GM19395 (cell line): Measurements from ENCODE around the gene EPHB2.
"Not testable (repeated sequence)": the region's sequence is repeated elsewhere in the genome, so short reads cannot be mapped to it uniquely, and the experiment has no call there.

ENCODE experiments used
- ATAC-seq: cut with Tn5 transposase; IDR thresholded peaks from one replicate; pipeline ENCODE4 v1.9.1; 2021; ENCODE audit warnings: mild to moderate bottlenecking, moderate library complexity; ENCODE audit not compliant: unreplicated experiment

EPHB2 gene

DNA sequence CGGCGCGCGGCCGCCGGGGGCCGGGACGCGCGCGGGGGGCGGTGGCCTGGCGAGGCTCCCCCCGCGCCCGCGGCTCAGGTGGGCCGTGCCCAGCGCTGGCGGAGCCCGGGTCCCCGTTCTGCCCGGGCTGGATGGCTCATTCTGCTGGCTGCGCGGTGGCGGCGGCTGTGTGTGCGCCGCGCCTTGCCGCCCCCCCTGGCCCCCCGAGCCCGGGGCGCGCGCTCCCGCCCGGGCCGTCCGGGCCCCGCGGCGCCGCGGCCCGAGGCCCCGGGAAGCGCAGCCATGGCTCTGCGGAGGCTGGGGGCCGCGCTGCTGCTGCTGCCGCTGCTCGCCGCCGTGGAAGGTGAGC lies at the start of gene EPHB2:
EPHB2 (plus strand) TSS at position 139 of the 349 bp plus-strand sequence; CDS start at position 283, 144 bp downstream.
- ATAC-seq: no peak

DNA sequence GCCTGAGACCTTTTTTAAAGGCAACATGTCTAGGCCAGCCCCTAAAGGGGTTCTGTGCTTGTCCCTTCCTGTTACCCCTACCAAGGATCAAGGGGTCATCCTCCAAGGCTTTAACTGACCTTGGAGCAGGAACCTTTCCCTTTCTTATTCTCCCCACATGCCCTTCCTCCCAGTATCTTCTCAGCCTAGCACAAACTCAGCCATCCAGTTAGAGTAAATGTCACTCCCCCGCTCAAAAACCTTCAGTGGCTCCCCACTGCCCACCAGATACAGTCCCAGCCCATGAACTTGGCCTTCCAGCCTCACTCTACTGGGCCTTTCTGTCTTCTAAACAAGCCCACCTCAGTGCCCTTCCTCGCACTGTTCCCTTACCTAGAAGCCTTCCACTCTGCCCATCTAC lies 48.8 kb upstream of the EPHB2 start:
- ATAC-seq: no peak

DNA sequence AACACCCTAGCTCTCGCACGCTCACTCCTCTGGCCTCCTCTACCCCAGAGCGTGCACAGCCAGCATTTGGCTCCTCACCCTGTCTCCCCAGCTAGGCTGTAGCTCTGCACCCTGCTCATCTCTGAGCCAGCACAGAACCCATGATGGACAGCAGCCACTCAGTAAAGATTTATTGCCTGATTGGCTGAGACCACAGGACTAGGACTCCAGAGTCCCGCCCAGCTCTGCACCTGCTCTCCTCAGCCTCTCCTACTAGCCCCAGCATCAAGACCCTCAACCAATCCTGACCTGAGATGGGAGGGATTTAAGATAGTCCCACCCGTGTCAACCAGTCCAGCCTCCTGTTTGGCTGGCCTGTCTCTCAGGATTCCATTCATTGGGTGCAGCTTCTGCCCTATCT lies 48.3 kb upstream of the EPHB2 start:
- no peak for ATAC-seq

DNA sequence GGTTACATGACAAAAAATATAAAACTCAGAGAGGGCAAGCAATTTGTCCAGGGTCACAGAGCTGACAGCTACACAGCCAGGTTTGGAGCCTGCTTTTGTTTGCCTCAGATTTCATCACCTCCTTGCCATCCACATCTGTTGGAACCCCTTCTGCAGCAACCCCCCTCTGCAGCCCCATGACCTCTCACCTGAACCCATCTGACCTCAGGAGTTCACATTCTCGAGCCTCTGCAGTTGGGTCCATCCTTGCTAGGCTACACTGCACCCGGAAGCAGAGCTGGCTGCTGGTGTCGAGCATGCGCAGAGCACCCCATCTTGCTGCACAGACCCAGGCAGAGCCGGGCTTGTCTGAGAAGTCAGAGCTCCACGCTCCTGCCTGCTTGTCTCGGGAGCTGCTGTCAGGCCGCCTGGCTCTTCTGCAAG lies 47.6 kb upstream of the EPHB2 start:
- no peak for ATAC-seq

DNA sequence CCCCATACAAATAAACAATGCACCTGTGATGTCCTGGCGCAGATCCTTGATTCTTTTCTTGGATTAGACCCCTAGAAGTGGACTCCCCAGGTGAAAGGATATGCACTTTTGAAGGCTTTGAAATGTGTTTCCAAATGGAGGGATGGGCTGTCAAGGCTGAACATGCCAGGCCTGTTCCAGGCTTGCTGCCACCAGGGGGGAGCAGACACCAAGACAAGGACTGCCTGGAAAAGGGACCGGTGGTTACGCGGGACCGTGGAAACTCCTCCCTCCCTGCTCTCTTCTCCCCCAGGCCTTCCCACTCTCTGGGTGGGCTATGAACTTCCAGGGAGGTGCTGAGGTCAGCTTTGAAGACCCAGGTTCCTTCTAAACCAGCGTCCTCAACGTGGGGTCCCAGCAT lies 44.9 kb upstream of the EPHB2 start:
- ATAC-seq: no peak

DNA sequence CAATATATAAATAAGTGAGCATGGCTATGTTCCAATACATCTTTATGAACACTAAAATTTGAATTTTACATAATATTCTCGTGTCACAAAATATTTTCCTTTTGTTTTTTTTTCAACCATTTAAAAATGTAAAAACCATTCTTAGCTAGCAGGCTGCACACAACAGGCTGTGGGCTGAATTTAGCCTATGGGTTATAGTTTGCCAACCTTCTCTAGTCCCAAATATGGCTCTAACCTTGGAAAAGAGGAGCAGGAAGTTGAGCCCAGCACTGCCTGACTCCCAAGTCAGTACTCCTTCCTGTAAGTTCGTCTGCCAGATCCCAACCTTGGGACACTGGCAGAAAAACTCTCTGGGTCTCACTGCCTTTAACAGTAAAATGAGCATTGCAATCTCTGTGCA lies 44.2 kb upstream of the EPHB2 start:
- ATAC-seq: no peak

DNA sequence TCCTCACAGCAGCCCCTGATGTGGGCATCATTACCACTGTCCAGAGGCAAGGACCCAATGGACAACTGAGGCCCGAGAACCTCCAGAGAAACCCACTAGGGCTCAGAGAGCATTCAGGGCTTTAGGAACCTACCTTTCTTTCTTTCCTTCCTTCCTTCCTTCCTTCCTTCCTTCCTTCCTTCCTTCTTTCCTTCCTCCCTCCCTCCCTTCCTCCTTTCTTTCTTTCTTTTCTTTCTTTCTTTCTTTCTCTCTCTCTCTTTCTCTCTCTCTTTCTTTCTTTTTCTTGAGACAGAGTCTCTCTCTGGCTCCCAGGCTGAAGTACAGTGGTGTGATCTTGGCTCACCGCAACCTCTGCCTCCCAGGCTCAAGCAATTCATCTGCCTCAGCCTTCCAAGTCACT lies 41.8 kb upstream of the EPHB2 start:
- not testable (repeated sequence) for ATAC-seq

DNA sequence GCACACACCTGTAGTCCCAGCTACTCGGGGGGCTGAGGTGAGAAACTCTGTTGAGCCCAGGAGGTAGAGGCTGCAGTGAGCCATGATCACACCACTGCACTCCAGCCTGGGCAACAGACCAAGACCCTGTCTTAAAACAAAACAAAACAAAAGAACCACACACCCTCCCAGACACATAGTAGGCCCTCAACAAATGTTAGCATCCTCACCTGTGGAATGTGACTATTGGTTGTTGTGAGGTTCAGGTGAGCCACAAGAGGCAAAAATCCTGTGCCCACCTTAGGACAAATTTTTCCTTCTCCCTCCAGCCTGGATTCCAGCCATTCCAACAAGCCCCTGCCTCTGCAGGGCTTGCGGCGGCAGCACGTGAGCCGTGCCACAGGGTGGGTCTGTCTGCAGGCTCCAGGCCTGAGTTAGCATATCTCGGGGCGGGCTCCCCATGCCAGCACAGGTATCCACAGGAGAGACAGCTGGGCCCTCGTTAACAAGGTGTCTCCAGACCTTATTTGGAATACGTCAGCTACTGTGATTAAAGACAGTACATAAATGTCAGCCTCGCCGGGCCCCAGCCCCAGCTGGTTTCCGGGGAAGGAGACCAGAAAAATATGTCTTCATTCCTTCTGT lies 40.2 kb upstream of the EPHB2 start:
- no peak for ATAC-seq

DNA sequence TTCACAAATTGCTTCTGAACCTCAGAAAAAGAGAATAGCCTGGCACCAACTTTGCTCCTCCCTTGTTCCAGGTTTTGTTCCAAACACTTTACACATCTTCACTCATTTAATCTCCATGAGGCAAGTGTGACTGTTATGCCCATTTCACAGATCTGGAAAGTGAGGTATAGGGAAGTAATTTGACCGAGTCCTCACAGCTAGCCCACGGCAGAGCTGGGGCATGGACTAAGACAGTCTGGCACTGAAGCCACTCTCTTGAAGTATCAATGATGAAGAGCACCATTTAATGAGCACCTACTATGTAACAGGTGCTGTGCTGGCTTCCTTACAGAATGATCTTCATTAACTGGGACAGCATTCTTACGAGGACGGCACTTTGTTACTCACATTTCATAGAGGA lies 38.6 kb upstream of the EPHB2 start:
- ATAC-seq: no peak

DNA sequence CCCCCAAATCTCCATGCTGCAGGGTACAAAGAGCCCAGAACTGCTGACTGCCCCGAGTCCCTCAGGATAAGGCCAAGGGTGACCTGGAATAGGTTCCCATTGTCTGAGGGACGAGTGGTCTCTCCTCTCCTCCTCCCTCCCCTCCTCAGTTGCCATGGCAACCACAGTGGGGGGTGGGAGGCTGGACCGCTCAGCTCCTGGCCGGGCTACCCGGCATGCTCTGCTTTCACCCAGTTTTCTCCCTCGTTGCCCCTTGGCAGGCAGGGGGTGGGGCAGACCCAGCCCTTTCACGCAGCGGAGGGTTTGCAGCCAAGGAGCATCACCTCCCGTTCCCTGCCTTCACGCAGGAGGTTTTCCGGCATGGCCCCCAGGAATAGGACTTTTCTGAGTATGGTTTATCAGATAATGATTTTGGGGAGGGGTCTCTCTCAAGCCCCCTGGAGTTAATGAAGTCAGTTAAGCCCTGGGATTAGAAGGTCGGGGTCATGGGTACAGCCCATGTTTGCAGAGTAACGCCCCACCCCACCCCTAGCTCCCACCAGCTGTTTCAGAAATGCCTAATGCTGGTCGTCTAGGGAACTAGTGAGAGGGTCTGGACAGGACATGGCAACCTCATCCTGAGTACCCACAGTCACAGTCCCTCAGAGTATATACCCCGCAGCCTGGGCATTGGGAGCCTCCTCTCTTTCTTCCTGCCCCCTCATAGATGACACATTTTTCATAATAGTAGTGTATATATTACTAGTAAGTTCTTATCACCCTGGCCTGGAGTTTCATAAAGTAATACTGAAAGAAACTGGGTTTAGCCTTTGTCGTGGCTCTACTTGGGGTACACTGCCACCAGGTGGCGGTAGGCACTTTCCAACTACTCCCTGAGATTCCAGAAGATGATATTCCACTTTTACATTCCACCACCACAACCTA lies 36.9 kb upstream of the EPHB2 start:
- ATAC-seq: no peak

DNA sequence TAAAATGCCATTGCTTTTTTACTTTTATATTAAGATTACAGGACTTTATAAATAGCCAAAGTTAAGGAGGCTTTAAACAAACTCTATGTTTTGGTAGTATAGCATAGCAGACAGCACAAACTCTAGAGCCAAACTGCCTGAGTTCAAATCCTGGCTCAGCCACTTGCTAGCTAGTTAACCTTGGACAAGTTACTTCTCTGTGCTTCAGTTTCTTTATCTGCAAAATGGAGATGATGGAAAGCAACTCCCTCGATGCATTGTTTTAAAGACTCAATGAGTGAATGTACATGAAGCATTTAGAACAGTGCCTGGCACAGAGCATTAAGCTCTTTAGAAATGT lies 36.3 kb upstream of the EPHB2 start:
- ATAC-seq: no peak

DNA sequence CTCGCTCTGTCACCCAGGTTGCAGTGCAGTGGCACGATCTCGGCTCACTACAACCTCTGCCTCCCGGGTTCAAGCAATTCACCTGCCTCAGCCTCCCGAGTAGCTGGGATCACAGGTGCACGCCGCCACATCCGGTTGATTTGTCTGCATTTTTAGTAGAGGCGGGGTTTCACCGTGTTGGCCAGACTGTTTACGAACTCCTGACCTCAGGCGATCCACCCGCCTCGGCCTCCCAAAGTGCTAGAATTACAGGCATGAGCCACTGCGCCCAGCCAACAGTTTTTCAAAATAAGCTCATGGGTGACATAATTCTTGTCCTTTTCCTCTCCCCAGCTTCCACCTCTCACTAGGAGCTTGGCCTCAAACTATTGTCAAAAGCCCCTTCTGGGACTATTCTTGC lies 34.5 kb upstream of the EPHB2 start:
- ATAC-seq: not testable (repeated sequence)

DNA sequence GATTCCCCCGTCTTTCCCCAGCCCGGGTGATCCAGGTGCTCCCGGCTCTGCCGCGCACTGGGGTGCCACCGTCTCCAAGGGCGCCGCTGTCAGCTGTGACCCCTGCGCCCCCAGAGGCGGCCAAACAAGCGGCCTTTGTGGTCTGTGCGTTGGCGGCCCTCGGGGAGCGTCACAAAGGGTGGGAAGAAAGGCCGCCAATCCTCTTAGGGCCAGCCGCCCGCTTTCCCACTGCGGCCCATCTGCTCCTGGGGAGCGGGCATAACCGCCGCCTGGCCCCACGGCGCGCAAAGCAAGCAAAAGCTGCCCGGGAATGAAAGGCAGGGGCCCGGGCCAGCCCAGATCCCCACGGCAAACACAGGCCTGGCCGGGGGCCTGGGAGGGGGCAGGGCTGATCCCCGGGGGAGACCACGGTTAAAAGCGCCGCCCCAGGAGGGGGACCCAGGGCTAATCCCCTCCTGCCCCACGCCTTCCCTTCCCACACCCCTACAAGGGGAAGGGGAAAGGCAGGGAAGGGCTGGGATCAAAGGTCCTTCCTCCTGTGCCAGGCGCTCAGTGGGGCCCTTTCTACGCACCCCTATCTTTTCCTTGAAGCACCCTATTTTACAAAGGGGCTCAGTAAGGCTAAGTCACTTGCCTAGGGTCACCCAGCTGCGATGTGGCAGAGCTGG lies 33.6 kb upstream of the EPHB2 start:
- ATAC-seq: no peak

DNA sequence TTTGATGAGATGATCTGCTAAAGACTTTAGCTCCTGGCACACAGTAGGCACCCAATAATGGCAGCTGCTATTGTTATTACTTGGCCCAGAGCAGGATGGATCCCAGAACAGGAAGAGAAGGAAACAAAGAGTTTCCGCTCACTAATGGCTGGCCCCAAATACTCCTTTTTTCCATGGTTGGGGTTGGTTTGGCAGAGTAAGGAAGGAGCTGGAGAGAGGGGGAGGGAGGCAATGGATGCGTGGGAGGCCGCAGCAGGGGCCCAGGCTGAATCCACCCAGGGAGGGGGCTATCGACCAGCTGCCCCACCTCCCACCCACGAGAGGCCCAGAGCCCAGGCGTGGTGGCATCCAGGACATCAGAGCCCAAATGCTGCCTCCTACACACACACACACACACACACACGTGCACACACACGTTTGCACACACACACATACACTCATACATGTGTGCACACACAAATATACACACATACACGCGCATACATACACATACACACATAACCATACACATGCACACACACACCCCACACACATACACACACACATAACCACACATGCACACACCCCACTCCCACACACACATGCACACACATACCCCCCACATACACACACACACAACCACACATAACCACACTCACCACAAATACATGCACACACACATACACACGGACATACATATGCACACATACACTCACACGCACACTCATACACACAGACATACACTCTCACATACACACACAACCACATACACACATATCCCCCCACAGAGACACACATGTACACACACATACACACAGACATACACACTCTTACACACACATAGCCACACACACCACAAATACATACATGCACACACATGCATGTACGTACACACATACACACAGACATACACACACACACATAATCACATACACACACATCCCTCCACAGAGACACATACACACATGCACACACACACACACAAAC lies 32.4 kb upstream of the EPHB2 start:
- no peak for ATAC-seq

DNA sequence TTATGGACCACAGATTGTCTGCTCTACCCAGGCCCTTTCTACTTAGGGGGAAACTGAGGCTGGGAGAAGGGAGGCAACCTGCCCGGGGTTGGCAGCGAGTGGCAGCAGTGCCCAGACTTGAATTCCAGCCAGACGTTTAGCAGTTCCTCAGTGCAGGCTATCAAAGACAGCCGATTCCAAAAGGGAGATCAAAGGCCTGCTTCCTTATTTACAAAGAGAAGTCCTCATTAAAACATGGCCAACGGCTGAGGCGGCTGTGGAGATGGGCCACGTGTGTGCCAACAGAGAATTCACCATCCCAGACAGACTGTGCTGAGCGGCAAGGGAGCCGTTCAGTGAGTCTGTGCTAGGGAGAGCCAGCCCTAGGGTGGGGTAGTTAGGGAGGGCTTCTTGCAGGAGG lies 29.9 kb upstream of the EPHB2 start:
- ATAC-seq: no peak

DNA sequence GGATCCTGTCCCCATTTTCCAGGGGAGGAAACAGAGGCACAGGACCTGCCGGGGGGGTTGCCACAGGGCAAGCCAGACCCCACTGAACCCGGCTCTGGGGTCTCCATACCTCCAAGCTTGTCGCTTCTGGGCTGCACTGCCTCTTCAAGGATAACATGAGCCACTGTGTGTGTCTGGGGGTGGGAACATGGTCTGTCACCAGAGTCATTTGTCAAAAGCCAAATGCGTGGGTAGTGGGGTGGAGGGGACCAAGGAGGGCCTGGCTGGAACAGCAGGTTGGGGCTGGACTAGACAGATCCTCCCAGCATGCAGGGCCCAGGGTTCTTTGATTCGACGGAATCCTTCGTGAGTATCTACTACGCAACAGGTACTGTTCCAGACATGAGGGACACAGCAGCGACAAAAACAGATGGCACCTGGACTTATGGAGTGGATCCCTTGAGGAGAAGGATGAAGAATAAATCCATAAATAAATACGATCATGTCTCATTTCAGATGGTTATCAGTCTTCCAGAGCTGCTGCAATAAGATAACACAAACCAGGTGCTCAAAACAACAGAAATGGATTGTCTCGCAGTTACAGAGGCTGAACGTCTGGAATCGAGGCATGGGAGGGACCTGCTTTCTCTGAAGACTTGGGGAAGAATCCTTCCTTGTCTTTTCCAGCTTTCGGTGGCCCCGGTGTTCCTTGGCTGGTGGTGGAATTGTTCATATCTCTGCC lies 28.9 kb upstream of the EPHB2 start:
- ATAC-seq: no peak

DNA sequence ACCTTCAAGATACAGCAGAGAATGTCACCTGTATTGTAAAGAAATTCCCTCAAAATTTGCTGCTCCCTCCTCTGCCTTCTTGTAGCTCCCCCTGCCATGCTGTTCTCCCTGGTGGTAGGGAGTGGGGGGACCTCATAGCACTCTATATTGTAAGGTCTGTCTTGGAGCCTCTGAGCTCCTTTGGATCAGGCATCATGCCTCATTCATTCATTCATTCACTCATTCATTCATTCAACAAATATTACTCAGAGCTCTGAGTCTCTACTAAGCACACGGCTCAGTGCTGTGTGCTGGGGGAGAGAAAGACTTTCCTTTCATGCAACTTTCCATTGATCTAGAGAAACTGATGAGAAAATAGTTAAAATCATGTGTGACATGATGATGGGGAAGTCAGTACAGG lies 27.1 kb upstream of the EPHB2 start:
- ATAC-seq: no peak

DNA sequence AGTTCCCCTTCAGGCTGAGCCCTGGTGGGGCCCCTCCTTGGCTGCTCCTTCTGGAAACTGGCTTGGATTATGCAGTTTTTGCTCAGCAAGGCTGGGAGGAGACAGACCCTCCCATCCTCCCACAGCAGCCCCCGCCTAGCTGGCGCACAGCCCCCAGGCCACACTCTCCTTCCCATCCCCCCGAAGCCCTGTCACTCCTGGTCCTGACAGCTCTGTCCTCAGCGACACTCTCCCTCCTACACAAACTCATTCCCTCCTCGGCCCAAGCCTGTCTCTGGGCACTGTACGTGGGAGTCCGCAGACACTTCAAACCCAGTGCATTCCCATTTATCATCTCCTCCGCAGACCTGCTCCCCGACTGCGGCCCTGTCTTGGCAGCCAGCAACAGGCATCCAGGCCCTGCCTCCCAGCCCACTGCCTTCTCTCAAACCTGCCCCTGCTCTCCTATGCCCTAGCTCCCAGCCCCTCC lies 25.0 kb upstream of the EPHB2 start:
- ATAC-seq: no peak

DNA sequence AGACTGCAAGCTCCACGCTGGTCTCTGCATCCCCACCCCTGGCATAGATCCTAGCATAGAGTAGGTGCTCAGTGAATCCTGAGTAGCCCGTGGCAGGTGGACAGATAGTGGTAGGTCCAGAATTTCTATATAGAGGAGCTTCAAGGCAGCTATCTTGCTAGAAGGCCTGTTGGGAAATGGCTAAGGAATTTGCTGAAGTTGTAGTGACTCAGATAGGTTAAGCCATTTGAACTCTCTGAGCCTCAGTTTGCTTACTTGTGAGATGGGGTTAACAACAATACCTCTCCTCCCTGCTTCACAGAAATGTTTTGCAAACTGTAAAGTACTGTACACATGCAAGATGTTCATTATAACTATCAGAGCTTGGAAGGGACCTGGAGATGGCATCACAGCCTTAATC lies 23.4 kb upstream of the EPHB2 start:
- no peak for ATAC-seq

DNA sequence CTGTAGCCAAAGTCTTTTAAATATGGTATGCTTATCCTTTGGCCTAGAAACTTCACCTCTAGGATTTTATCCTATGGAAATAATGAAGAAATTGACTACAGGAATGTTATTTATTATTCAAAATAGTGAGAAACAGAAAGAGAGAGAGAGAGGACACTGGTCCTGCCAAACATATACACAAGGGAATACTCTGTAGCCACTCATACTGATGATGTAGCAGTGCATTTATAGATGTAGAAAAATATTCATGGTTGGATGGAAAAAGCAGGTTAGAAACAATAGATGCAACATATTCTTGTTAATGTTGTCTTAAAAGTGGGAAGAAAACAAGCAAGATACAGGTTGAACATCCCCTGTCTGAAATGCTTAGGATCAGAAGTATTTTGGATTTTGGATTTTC lies 22.2 kb upstream of the EPHB2 start:
- ATAC-seq: no peak
